Measurements from ENCODE around the gene PPP5C.

PPP5C gene

DNA sequence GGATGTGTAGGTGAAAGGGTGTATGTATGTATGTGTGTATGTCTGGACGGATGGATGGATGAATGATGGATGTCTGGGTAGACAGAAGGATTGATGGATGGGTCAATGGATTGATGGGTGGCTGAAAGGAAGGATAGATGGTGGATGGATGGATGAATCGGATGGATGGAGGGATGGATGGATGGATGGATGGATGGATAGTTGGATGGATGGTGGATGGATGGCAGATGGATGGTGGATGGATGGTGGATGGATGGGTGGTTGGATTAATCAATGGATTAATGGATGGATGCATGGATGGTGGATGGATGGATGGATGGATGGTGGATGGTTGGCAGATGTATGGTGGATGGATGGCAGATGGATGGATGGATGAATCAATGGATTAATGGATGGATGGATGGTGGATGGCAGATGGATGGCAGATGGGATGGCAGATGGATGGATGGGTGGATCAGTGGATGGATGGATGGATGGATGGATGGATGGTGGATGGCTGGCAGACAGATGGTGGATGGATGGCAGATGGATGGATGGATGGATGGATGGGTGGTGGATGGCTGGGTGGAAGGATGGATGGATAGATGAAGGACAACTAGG, 16.5 kb upstream of the PPP5C start:
- no peak for ATAC-seq

DNA sequence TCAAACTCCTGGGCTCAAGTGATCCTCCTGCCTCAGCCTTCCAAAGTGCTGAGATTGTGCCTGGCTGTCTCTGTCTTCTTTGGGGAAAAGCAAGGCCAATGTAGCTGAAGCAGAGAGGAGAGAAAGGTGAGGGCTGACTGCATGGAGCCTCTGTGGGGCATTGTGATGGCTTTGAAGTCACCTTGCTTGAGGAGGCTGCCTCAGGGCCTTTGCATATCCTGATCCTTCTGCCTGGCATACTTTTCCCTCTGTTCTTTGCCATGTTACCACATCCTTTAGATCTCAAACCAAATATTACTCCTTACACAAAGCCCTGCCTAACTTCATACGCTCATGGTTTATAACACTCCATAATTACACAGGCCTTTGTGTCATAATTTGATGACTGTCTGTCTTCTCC, 9.4 kb upstream of the PPP5C start:
- no peak for ATAC-seq

DNA sequence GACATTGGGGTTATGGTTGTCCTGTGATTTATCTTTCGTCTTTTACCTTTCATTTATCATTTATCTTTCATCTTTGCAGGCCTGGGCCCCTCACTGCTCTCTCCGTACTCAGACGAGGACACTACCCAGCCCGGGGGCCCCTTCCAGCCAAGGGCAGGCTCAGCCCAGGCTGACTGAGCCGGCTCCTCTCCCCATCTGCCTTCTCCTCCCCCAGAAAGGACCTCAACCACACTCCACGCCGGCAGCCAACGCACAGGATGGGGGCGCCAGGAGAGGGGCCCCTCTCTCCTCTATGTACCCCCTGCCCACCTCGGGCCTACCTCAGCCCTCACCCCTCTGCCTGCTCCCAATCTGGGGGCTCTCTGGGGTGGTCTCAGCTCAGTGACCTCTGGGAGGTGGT, 7.4 kb upstream of the PPP5C start:
- no peak for ATAC-seq

DNA sequence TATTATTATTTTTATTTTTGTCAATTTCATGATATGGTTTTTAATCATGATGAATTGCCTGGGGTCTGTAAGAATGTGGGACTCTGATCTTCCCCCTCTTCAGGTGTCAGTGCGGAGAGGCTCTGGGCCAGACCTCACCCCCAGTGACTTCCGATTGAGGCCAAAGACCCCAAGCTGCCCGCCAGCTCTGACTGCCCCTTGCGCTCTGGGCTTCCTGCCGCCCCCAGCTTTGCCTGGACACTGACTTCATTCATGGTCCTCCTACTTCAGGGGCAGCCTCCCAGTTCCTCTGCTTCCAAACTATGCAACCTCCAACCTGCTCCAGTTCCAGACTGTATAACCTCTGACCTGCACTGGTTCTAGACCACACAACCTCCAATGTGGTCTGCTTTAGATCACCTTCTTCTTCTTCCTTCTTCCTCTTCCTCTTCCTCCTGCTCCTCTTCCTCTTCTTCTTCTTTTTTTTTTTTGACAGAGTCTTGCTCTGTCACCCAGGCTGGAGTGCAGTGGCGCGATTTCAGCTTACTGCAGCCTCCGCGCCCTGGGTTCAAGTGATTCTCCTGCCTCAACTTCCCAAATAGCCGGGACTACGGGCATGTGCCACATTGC, 6.7 kb upstream of the PPP5C start:
- ATAC-seq: no peak

DNA sequence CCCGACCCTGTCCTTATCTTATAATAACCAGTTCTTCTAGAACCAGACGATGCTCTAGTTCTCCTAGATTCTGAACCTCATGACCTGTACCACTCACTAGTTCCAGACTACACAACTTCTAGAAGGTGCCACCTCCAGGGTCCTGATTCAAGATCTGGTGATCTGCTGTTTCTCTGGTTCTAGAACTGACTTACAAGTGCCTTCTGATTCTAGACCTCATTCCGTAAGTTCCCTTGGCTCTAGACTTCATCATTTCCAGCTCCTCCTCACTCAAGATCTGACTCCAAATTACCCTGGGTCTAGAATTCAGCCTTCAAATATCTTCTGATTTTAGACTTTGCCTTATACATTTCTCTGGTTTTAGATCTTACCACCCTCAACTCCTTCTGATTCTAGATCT, 5.0 kb upstream of the PPP5C start:
- no peak for ATAC-seq

DNA sequence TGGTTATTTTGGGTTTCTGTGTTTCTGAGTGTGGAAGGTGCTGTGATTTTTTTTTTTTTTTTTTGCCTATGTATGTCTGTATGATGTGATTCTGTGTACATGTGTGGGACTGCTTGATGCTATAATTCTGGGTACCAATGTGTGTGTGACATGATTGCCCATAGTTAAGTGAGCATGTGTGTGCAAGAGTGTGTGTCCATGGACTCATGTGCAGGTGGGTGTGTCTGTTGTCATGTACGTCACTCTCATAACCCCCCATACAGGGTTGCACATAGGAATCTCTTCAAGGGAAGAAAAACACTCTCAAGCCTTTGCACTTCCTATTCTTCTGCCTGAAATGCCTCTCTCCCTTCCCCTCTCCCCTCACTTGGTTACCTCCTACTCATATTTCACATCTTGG, 2.5 kb upstream of the PPP5C start:
- ATAC-seq: no peak

DNA sequence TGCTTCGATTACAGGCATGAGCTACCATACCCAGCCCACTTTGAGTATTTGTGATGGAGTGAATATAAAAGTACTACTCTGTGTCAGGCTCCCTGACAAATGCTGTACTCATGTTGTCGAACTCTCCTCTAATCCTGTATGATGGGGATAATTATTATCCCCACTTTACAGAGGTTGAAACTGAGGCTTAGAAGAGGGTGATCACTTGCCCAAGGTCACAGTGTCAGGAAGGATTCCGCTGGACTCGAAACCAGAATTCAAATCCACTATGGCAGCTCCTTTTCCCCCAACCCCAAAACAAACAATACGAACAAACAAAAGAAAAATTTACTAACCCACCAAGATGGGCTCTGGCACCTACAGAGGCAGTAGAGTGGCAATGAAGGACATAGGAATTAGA, 1.7 kb upstream of the PPP5C start:
- ATAC-seq: no peak

DNA sequence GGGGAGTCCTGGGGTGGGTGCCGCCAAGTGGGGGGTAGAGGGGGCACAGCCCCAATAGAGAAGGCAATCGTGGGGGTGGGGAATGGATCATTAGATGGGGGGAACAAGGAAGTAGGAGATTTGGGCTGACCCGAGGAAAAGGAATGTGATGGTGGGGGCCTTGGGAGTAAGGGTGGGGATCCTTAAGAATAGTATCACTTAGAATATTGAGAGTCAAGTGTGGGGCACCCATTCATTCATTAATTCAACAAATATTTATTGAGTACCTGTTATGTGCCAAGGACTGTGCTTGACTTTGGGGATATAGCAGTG, 641 bp downstream of the PPP5C start:
- no peak for ATAC-seq

DNA sequence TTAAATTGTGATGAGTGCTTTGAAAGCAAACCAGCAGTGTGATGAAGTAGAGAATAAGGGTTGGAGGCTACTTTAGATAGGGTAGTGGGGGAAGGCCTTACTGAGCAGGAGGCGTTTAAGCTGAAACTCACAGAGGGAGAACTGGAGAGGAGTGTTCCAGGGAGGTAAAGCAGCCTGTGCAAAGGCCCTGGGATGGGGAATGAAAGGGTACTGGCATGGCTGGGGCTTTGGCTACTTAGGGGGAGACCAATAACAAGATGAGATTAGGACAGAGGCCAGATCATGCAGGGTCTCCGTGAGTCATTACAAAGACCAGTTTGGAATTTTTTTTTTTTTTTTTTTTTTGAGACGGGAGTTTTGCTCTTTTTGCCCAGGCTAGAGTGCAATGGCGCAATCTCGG, 1.1 kb downstream of the PPP5C start:
- no peak for ATAC-seq

DNA sequence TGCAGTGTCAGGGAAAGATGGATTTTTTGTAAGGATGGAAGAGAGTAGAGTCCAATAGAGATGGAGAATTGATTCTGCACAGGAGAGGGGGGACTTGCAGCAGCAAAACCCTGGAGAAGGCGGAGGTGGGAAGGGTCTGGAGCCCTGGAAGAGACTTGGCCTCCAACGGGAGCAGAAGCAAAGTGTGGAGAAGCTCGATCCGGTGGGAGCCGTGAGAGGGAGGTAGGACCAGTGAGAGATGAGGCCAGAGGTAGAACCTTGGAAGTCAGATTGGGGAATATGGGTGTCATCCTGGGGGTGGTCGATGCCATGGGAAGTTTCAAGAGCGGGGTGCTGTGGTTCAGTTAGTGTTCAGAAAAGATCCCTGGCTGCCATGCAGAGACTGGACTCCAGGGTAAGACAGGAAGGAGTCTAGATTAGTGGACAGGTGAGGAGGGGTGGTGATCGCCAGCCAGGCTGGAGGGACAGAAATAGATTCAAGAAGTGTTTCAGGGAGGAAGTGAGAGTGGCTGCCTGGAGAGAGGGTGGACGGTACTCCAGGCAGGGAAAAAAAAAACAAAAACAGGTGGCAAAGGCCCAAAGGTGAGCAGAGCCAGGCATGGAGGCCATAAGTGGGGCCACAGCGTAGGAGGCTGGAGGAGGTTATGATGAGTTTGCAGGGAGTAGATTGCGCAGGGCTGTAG, 2.6 kb downstream of the PPP5C start:
- ATAC-seq: no peak

DNA sequence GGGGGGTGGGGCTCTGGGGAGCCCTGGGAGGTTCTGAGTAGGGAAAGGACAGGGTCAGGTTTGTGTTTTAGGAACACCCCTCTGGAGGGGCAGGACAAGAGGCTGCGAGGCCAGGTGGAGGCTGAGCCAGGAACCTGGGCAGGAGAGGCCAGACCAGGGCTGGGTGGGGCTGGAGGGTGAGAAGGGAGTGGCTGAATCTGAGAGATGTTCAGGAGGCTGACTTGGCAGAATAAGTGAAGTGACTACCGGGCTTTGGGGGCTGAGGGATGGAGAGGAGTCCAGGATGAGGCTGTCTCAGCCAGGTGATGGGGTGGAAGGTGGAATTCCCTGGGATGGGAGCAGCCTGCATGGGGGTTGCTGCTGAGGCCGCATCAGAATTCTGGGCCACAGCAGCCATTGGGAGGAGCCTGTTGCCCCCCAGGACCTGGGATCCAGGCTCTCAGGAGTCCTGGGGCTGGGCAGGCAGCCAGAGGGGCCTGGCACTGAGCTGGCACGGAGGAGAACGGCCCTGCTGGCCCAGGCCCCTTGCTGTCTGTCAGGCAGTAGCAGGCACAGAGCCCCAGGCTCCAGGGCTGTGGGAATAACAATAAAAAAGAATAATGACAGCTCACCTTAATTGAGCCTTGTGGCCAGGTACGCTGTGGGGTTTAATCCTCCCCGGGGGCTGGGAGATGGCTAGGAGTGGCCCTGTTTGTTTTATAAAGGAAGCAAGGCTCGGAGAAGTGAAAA, 3.3 kb downstream of the PPP5C start:
- no peak for ATAC-seq

DNA sequence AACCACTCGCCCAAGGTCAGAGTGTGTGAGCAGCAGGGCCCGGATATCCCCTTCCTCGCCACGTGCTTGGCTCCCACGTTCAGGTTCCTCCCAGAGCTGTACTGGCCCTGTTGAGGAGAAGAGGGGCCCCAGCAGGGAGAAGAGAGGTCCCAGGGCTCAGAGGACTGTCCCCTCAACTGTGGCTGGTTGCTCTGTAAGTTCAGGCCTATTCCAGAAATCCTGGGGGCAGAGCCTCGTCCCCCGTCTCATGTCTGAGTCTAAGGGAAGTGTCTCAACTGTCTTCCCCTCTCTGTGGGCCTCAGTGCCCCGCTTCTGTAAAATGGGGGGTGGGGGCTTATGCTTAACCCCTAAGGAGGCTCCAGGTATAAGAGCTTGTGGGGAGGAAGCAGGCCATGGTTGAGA, 3.9 kb downstream of the PPP5C start:
- ATAC-seq: peak in 1 of 2 donors; percentile 31

DNA sequence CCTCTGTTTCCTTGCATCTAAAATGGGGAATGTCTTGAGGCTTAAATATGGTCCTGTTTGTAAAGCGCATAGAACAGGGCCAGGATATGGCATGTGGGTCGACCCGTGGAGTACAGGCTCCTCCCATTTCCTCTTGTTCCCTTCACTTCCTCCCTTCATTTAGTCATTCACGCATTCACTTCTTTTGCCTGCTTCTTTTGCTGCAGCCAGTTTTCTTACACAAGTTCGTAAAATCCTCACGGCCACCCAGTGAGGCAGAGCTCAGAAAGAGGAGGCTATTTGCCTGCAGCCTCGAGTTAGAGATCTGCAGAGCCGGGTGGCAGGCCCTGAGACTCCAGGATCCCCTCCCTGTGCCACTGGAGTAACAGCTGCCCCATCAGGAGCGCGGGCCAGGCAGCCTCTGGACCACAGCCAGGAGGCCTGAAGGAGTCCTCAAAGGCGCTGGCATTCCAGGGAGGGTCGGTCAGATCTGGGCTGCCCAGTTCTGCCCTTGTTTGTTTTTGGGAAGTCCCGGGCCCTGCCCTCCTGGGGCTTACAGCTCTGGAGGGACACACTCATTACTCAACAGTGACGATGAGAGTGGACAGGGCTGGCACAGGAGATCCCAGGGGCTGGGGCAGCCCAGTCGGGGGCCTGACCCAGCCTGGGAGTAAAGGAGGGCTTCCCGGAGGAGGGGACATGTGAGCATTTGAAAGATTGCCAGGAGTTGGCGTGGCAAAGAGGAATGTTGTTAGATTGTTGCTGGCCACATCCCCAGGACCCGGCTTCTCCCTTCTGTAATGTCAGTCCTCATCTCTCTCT, 4.6 kb downstream of the PPP5C start:
- no peak for ATAC-seq

DNA sequence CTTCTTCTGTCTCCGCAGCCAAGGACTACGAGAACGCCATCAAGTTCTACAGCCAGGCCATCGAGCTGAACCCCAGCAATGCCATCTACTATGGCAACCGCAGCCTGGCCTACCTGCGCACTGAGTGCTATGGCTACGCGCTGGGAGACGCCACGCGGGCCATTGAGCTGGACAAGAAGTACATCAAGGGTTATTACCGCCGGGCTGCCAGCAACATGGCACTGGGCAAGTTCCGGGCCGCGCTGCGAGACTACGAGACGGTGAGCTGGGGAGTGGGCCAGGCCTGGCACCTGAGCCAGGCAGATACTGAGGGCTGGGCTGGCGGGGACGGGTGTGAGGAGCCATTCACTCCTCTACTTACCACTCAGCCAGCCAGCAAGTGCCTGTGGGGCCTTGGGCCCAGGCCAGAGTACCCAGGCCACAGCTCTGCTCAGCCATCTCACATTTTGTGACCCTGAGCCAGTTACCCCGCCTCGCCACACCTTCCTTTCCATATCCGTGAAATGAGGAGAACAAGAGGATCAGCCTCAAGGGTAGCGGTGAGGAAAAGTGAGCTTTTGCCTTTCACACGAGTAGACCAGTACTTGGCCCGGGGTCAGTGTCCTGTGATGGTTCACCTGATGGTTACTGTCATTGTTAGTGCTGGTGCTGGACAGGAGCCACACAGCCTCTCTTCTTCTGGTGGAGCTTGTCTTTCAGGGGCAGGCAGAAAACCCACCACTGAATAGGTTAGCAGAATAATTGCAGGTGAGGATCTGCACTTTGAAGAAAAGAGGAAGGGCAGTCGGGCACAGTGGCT, 7.0 kb downstream of the PPP5C start:
- ATAC-seq: no peak

DNA sequence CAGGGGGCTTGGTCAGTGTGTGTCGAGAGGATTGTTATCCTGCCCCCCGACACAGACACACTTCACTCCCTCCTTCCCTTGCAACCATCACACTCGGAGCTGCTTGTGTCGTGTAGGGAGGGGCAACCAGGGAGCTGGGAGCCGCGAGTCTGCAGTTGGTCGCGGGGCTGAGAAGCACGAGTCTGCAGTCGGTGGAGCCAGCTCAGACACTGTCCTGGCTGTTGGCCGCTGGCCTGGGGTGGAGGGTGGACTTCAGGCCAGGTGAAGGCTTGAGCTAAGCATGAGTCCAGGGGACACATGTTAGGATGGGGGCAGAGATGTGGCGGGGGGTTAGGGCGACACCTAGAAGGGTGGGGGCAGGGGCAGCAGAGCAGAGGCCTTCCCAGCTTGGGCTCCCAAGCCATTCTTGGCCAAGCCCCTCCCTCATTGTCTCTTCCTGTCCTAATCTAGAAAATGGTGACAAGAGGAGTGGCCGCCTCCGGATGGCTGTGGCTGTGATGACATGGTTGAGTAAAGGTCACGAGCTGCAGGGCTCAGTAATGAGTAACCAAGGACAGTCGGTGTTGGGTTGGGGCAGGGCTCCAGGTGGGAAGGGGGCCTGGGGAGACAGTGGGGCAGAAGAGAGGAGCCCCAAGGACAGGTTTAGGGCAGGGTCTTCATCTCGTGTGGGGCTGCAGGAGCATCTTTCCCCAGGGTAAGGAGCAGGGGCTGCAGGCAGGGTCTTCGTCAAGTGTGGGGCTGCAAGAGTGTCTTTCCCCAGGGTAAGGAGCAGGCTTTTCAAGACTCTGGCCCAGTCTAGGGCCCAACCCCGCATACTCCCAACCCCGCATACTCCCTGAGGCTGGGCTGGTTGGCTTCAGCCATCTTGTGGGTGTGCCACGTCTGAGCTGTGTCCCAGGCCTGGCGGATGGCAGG, 8.6 kb downstream of the PPP5C start:
- ATAC-seq: no peak

DNA sequence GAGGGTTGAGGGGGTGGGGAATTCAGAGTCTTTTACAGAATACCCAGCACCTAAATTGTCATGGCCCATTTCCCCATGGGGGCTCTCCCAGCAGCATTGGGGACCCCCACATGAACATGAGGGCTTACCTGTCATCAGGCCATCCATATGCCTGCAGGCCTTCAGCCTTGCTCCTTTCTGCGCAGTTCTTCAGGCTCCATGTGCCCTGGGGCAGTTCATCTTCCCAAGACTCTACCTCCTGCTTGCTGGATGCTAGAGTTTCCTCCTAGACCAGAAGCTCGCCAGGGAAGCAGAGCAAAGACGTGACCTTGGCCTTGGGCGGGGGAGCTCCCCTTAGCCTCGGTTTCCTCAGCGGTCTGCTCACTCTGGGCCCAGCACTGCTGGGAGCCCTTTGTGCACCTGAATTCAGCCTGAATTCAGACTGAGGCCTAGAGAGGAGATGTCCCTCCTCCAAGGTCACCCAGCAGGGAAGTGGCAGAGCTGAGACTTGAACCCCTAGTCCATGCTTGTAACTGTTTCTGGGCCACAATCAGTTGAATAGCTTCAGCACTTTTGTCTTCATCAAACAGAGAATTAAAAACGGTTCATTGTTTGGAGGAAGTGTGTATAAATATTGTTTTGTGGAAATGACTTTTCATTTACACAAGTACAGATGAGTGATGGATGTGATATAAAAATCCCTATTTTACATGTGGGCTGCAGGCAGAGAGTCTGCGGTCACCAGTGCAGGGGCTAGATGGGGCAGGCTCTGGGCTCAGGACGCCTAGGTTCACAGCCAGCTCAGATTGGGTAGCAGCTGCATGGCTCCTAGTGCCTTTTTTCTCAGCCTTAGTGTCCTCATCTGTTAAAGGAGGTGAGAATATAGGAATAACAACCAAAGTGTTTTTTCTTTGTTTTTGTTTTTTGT, 9.5 kb downstream of the PPP5C start:
- ATAC-seq: peak in 1 of 2 donors; percentile 55

DNA sequence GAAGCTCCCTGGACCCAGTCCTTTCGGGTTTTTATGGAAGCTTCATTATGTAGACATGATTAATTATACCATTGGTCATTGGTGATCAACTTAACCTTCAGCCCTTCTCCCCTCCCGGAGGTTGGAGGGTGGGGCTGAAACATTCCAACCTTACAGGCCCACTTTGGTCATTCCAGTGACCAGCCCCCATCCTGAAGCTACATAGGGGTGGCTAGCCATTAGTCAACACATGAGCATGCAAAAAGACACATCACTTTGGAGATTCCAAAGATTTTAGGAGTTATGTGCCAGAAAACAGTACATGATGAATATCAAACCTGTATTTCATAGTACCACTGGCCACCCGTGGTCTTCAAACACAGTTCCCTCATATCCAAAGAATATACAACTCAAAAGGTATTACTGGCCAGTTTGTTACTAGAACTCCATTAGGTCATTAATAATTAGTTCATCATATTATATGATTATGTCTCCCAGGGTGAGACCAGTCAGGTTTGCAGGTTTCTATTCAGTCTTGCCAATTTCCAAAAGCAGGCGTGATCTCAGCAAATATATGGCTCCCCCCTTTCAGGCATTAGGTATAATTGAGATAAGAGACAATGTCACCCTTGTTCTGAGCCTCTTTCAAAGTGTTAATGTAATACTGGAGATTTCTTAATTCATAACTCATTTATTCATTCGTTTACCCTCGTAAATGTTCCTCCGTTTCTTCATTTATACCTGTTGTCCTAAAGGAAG, 11.1 kb downstream of the PPP5C start:
- ATAC-seq: no peak

DNA sequence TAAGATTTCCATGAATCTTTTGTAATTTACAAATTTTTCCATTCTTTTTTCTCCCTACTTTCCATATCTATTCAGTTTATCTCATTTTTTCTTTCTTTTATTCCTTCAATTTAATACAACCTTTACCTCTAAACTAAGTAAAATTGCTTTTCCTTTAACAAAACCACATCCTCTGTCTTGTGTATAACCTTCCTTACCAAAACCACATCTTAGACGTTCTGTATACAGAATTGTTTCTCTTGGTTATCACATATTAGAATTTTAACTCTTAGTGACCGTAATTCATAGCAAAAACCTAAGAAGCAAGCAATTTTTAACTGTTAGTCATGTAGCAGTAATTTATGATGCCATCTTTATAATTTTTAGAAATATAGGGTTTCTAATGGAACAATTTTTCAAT, 15.0 kb downstream of the PPP5C start:
- ATAC-seq: peak in 1 of 2 donors; percentile 60

DNA sequence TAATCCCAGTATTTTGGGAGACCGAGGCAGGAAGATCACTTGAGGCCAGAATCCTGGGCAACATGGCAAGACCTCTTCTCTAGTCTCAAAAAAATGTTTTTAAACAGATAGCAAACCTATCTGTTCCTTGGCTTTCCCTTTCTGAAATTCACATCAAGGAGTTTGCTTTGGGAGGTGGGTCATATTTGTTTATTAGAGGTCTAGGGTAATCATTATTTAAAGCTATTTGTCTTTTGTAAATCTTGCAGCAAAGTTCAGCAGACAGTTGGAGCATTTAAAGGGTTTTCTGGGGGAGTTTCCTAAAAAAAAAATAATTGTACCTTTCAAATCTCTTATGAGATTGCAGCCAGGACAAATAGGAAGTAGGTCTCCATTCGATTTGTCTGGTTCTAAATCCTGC, 17.5 kb downstream of the PPP5C start:
- no peak for ATAC-seq

Measured in activated CD4-positive, CD25-positive, alpha-beta regulatory T cell treated with anti-CD3 and anti-CD28 coated beads, Interleukin-2, amount 50 U/mL, for 24 hours (primary cell).